NB4 (cell line): ENCODE data around the gene PROSER2.

Source experiments
- POLR2A ChIP-seq: IDR thresholded peaks from 2 replicates; pipeline ENCODE4 v1.6.1; 2011; ENCODE audit warnings: mild to moderate bottlenecking; ENCODE audit not compliant: insufficient read length; ENCODE audit errors: extremely low read depth
- TF ChIP-seq, protein P1 (sequence below): IDR thresholded peaks from one replicate; pipeline ENCODE4 v1.5.1; 2012; ENCODE audit warnings: low read depth, low read length

DNA sequence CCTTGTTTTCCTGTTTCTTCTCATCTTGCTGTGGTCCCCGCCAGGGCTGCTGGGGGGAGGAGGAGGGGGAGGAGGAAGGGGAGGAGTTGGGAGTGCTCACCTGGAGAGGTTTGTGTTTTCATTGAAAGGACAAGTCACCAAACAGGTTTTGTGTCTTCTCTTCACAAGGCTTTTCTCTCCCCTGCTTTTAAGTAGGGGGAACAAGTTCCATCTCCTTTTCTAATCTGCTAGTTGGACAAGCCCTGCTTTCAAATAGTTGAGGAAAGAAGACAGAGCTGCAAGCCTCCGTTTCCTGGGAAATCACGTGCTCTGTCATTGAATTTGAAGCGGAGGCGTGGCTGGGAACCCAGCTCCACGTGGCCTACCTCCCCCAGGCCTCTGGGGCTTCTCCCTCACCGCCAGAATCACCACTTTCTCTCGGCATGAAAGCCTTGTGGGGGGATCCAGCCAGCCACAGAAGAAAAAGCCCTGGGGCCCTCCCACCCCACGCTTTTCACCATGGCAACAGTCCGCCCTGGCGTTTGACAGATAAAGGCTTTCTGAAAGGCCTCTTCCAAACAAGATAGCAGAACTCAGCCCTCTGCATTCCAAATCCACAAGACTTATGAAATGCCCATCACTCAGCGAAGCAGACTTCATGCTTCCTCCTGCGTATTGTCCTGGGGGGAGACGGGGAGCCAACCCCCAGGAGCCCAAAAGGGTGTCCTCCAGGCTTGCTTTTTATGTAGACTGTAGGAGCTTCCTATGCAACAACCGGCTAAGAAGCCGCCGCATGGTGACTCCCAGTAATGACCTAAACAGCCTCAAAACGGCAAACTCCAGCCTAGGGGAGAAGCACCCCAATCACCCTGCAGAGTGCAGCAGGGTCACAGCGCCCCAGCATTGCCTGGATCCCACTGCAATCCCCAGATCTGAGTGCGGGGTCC lies 51.7 kb downstream of the PROSER2 start:
- TF ChIP-seq, protein P1, sequence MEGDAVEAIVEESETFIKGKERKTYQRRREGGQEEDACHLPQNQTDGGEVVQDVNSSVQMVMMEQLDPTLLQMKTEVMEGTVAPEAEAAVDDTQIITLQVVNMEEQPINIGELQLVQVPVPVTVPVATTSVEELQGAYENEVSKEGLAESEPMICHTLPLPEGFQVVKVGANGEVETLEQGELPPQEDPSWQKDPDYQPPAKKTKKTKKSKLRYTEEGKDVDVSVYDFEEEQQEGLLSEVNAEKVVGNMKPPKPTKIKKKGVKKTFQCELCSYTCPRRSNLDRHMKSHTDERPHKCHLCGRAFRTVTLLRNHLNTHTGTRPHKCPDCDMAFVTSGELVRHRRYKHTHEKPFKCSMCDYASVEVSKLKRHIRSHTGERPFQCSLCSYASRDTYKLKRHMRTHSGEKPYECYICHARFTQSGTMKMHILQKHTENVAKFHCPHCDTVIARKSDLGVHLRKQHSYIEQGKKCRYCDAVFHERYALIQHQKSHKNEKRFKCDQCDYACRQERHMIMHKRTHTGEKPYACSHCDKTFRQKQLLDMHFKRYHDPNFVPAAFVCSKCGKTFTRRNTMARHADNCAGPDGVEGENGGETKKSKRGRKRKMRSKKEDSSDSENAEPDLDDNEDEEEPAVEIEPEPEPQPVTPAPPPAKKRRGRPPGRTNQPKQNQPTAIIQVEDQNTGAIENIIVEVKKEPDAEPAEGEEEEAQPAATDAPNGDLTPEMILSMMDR = no peak
- no peak for TF ChIP-seq POLR2A
